Fibroblast of mammary gland (primary cell): Measurements from ENCODE around the gene TCAIM.

ENCODE experiments used
- DNase-seq: peaks from one replicate; pipeline ENCODE4 v3.0.0-alpha.2; 2010; ENCODE audit warnings: low read depth
- H3K4me3 ChIP-seq: 2 replicates; pipeline ENCODE4 v1.5.1; 2011; ENCODE audit warnings: low read depth, mild to moderate bottlenecking, low read length, moderate library complexity; ENCODE audit not compliant: control insufficient read depth
- TF ChIP-seq, protein P1 (sequence below): conservative IDR thresholded peaks from 2 replicates; pipeline ENCODE4 v1.5.1; 2011; ENCODE audit warnings: low read depth, low read length, inconsistent platforms; ENCODE audit not compliant: control insufficient read depth, insufficient read depth

The TCAIM gene

DNA sequence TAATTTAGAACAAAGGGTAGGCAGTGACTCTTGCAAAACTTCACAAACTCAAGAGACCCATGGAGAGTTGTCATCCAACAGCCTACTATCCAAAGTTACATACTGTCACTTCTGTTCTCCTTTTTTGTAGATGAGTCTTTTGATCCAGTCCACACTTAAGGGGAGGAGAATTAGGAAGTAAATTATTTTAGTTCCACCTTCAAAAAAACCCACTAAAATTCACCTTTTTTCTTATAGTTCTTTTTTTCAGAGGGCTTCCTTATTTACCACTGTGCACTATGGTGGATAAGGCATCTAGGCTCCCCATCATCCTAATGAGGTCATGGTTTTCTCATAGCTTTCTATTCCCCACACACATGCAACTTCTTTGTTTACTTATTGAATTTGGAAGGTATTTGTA is 8.6 kb upstream of the TCAIM start:
- no peak overlapping the region for H3K4me3 ChIP-seq
- TF ChIP-seq, protein P1, sequence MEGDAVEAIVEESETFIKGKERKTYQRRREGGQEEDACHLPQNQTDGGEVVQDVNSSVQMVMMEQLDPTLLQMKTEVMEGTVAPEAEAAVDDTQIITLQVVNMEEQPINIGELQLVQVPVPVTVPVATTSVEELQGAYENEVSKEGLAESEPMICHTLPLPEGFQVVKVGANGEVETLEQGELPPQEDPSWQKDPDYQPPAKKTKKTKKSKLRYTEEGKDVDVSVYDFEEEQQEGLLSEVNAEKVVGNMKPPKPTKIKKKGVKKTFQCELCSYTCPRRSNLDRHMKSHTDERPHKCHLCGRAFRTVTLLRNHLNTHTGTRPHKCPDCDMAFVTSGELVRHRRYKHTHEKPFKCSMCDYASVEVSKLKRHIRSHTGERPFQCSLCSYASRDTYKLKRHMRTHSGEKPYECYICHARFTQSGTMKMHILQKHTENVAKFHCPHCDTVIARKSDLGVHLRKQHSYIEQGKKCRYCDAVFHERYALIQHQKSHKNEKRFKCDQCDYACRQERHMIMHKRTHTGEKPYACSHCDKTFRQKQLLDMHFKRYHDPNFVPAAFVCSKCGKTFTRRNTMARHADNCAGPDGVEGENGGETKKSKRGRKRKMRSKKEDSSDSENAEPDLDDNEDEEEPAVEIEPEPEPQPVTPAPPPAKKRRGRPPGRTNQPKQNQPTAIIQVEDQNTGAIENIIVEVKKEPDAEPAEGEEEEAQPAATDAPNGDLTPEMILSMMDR = no peak
- no peak for DNase-seq

DNA sequence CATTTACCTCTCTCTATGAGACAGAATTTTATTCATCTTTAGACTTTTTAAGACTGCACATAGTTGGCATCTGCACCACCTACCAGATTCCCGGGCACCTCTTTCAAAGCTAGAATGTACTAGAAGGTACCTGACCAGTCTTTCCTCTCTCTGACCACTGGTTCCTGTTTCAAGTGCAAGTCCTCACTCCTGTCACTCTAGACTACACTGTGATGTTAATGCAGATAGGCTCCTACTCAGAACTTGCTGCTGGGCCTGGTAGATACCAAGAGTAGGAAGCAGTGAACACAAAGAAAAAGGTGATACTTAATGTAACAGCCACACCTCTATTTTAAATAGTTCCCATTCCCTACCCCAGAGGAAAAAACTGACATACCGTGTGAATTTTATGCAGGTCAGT is 8.1 kb upstream of the TCAIM start:
- H3K4me3 ChIP-seq = no peak overlapping the region
- TF ChIP-seq, protein P1 = no peak
- DNase-seq = no peak

DNA sequence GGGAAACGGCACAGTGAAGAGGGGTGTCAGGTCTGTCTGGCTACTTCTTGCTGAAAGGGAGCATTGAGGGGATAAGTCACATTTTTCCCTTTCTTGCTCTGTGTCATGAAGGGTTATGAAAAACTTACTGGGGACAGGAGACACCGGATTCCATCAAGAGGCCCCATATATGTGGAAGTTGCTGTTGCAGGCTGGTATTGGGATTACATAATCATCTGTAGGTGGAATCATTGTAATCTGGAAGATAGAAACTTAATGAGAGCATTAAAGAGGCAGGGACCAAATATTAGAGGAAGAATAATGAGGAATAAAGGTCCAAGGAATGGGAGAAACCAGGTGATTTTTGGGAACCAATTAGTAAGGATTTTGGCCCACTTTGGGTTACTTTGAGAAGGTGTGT is 4.2 kb upstream of the TCAIM start:
- DNase-seq = no peak

DNA sequence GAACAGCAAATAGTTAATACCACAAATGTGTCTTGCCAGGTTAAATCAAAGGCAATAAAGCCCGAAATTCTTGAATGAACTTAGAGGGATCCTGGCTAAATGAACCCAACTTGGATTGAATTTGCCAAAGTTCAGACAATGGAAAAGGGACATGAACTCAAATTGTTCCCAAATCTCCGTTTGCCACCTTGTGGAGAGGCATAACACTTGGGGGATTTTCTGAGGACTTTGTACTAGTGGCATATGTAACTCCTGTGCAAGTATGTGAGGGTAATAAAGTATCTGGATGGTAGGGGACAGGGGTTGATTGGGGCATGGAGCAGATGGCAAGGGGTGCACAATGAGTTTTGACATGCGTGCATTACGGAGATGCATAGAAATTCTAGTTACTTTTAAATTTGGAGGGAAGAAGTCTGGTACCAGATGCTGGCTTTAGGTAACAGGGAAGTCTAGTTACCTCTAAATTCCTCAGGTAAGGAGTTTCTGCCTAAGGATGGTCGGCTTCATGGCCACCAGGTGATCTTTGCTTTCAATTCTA is 1.2 kb upstream of the TCAIM start:
- TF ChIP-seq, protein P1 = peak; percentile 14
- peak; percentile 5 for DNase-seq
- H3K4me3 ChIP-seq = peak overlapping the region; percentile 79

More for the DNA sequence above, 4.2 kb upstream of the TCAIM start:
- no peak overlapping the region for H3K4me3 ChIP-seq
- TF ChIP-seq, protein P1 = no peak

DNA sequence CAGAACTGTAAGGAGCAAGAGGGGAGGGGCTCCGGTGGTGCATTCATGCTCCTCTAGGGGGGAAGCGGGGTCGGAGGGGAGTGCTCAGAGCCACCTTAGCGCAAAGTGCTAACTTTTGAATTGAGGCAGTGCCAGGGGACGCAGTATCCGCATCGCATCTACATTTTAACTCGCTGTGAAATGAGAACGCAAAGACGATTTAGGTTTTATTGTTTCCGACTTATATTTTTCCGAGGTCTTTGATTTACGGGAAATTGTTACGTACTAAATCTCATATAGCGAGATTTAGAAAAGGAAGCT is 212 bp downstream of the TCAIM start:
- TF ChIP-seq, protein P1 = no peak
- H3K4me3 ChIP-seq = peak overlapping the region; percentile 79
- DNase-seq = no peak

DNA sequence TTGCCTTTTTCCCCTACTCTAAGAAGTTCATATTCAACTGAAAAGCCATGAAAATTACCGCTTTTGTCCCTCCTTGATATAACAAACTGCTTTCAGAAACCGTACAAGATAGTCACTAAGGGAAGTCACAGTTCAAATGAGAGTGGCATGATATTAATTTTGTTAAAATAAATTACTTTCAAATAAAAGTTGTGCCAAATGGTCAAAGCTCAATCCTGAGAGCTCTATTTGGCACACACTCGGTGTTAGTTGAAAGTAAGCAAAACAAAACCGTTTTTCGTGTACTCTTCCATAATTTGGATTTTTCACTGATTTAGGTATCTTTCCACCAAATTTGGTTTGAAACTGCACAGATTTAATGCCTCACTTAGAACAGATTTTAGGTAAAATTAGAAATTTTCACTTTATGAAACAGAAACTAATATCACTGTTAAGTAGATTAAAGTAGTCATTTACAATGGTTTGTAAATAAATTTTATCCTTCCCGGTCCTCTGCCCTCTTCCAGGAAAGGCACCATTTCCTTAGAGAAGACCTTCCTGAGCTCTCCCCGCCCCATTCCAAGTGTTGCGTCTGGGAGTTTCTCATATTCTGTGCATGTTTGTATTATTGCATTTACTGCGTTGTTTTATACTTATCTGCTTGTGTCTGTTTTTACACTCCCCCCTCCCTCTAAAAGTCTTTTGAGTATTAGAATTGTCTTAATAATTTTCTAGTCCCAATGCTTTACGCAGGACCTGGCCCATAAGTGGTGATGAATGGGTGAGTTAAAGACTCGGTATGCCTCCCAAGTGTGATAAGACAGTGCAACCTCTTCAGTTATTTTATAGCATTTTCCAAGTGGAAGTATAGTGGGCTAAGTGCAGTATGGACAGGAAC is 853 bp downstream of the TCAIM start:
- H3K4me3 ChIP-seq = peak overlapping the region; percentile 79
- peak; percentile 6 for DNase-seq
- TF ChIP-seq, protein P1 = no peak
